ENCODE results near the gene ZNF80.

GRCh38 chr3:114231616-114232015, 5.8 kb downstream of the ZNF80 start:
- TF ChIP-seq CTCF (IDR thresholded peaks at IDR 0.05), result no peak
- no peak for TF ChIP-seq POLR2AphosphoS5 (IDR thresholded peaks at IDR 0.05)
- no peak for TF ChIP-seq POLR2A (IDR thresholded peaks at IDR 0.05)
- no peak for TF ChIP-seq EP300 (IDR thresholded peaks at IDR 0.05; ENCODE audit: low read depth)

Measured in transverse colon (tissue), 4 donors.